Panc1 (cell line): ENCODE measurements around the gene FGD2.

Source experiments
- CTCF ChIP-seq: fragments of 450-650 bp; IDR thresholded peaks from 2 replicates; pipeline ENCODE4 v1.5.1; 2017; ENCODE audit warnings: mild to moderate bottlenecking
- SIN3A ChIP-seq: IDR thresholded peaks from 2 replicates; pipeline ENCODE4 v1.6.1; 2012; ENCODE audit warnings: low read depth, mild to moderate bottlenecking, low read length, moderate library complexity, borderline replicate concordance; ENCODE audit not compliant: insufficient read depth
- TCF7L2 ChIP-seq: IDR thresholded peaks from 2 replicates; pipeline ENCODE4 v1.6.1; 2011; ENCODE audit warnings: mild to moderate bottlenecking, low read depth, low read length, inconsistent platforms

GRCh38 chr6:37068356-37069270, 63.2 kb downstream of the FGD2 start:
- TF ChIP-seq CTCF (no peak), TCF7L2 (no peak), SIN3A (no peak)
